Activated CD4-positive, alpha-beta T cell treated with anti-CD3 and anti-CD28 coated beads, Interleukin-10, Interleukin-2, amounts not matched to agents 100 ng/mL and 50 ng/mL, durations not matched to agents 16 hours and 8 hours (primary cell): ENCODE results near the gene MYADML2.
"Not testable (repeated sequence)": the region's sequence is repeated elsewhere in the genome, so short reads cannot be mapped to it uniquely, and the experiment has no call there.

ENCODE experiments used
- DNase-seq: peaks from one replicate; pipeline ENCODE4 v3.0.0-alpha.2; 2020

The MYADML2 gene

DNA sequence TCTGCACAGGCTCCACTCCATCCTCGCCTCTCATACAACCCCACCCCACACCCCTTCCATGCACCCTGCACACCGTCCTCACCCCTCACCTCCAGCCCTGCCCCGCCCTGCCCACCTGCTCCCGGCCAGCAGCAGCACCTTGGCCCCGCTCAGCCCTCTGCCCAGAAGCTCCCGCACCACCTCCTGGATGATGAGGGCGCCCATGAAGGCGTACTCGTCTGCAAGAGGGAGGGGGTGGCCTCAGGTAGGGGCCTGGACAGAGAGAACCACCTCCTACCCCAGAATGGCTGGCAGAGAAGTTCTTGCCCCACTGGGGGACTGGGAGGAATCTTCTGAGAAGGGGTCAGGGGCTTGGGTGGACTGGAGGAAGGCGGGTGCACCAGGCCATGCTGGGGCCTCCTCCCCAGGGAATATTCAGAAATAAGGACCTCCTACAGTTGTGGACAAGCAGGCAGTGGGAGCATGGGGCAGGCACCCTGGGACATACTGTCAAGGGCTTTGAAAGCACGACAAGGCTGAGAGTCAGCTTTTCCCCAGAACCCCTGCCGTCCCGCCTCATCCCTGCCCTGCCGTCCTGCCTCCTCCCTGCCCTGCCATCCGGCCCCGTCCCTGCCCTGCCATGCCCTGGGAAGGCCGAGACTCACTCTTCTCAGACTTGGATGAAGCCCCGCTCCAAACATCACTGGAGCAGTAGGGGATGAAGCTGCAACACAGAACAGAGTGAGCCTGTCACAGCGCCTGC, 10.8 kb upstream of the MYADML2 start:
- DNase-seq, result no peak

DNA sequence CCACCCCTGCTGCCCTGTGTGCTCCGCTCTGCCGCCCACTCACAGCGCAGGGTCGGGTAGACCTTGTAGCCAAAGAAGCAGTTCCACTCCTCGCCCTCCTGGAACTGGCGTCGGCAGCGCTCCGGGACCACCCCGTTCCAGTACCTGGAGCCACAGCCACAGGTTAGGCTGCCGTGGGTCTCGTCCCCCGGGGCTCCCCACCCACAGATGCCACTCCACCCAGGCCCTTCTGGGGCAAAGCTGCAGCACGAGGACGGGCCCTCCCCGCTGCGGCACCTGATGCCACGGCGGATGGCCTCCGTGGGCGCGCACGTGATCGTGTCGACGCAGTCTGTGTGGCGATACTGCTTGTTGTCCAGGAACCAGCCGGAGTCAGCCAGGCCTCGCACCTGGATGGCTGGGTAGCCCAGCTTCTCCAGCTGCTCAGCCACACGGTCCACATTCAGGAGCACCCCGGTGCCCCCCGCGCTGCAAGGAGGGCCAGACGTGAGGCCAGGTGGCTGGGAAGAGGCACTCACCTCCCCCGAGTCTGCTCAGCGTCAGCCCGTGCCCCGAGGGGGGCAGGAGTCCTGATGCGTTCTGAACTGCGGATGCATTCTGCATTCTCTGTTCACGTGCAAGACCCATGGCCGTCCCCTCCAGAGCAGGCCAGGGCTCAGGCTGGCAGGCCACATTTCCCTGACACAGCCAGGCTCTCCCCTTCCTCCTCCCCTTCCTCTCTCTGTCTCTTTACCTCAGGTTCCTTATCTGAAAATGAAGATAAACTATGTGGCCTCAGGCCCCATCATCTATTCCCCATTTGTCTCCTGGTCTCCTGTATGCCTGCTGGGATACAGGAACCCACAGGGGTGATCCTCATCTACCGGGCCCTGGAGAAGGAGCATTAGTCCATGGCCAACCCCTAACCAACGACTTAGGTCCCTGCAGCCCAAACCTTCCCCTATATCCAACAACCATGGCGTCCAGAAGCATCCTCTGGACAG, 9.9 kb upstream of the MYADML2 start:
- DNase-seq, result no peak

DNA sequence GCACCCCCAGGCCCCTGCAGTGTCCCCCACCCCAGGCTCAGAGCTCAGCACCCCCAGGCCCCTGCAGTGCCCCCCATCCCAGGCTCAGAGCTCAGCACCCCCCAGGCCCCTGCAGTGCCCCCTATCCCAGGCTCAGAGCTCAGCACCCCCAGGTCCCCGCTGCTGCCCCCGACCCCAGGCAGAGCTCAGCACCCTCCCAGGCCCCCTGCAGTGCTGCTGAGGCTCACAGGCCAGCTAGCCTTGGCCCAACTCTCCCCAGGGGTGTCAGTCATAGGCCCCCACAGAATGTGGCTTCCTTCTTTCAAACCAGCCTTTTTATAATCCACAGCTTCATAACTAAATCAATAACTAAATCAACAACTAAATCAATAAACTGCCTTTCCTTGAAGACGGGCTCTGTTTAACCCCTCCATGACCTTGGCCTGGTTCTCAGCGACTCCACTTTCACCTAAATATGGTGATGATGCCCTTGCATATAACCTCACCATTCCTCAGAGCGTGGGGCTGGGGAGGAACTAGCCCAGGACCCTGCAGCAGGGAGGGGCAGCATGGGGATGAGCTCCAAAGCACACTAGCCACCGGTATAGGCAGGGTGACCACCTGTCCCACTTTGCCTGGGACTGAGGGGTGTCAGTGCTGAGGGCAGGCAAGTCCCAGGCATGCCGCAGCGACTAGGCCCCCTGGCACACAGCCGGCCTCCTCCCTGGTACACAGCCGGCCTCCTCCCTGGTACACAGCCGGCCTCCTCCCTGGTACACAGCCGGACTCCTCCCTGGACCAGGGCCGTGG, 8.9 kb upstream of the MYADML2 start:
- no peak for DNase-seq

DNA sequence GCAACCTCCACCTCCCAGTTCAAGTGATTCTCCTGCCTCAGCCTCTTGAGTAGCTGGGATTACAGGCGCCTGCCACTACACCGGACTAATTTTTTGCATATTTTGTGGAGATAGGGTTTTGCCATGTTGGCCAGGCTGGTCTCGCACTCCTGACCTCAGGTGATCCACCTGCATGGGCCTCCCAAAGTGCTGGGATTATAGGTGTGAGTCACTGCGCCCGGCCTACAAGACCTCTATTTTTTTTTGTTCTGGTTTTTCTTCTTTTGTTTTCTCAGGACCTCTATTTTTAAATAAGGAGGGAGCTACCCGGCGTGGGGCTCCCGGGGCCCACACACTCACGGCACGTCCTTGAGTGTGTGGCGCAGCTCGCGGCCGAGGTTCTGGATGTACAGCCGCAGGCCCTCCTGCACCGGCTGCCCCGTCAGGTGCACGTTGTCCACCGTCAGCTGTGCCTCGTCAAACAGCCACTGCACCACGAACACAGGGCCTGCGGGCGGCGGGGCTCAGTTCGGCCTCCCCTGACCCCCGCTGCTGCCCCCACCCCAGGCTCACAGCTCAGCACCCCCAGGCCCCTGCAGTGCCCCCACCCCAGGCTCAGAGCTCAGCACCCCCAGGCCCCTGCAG, 8.1 kb upstream of the MYADML2 start:
- no peak for DNase-seq

DNA sequence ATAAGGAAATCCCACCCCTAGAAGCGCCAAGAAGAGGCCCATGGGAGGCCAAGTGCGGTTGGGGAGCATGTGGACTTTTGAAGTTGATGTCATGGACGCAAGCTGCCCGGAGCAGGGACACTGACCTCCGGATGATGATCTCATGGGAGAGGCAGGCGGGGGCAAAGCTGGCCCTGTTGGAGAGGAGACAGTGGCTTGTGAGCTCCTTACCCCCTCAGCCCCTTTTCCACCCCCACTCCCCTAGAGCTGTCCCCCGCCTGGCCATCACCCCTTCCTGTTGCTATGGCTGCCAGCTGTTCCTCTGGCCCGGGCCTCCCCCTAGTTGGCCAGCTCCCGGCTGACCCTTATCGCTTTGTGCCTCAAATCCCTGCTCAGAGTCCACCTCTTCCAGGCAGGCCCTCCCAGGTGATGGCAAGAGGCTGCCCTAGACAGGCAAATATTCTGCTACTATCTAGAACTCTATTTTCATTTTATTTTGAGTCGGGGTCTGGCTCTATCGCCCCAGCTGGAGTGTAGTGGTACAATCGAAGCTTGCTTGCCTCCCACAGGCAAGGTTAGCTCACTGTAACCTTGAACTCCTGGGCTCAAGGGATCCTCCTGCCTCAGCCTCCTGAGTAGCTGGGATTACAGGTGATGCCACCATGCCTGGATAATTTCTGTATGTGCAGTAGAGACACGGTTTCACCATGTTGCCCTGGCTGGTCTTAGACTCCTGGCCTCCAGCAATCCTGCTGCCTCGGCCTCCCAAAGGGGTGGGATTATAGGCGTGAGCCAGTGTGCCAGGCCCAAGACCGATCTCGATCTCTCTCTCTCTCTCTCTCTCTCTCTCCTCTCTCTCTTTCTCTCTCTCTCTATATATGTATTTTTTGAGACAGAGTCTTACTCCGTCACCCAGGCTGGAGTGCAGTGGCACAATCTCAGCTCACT, 7.4 kb upstream of the MYADML2 start:
- DNase-seq, result no peak

DNA sequence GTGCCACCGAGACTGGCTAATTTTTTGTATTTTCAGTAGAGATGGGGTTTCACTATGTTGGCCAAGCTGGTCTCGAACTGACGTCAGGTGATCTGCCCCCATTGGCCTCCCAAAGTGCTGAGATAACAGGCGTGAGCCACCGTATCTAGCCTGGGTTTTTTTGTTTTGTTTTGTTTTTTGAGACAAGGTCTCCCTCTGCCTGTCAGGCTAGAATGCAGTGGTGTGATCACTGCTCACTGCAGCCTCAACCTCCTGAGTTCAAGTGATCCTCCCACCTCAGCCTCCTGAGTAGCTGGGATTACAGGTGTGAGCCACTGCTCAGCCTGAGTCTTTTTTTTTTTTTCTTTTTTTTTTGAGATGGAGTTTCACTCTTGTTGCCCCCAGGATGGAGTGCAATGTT, 6.4 kb upstream of the MYADML2 start:
- DNase-seq, result not testable (repeated sequence)

DNA sequence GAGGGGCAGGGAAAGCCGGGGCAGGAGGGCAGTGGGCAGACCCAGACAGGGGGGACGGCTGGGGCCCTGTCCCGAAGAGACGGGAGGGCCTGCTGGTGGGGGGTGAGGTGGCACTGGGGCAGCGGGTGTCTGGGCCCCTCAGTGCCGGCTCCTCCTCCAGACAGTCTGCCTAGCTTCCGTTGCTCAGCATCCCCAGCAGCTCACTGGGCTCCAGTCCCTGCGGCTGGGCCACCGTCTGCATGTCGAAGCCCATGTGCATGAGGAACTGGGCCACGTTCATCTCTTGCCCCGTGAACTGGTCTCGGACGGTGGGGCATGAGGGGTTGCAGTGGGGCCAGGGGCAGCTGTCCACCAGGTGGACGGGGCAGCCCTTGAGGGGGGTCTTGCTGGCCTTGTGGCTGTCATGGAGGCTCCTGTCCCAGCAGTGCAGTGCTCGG, 5.8 kb upstream of the MYADML2 start:
- DNase-seq, result no peak

DNA sequence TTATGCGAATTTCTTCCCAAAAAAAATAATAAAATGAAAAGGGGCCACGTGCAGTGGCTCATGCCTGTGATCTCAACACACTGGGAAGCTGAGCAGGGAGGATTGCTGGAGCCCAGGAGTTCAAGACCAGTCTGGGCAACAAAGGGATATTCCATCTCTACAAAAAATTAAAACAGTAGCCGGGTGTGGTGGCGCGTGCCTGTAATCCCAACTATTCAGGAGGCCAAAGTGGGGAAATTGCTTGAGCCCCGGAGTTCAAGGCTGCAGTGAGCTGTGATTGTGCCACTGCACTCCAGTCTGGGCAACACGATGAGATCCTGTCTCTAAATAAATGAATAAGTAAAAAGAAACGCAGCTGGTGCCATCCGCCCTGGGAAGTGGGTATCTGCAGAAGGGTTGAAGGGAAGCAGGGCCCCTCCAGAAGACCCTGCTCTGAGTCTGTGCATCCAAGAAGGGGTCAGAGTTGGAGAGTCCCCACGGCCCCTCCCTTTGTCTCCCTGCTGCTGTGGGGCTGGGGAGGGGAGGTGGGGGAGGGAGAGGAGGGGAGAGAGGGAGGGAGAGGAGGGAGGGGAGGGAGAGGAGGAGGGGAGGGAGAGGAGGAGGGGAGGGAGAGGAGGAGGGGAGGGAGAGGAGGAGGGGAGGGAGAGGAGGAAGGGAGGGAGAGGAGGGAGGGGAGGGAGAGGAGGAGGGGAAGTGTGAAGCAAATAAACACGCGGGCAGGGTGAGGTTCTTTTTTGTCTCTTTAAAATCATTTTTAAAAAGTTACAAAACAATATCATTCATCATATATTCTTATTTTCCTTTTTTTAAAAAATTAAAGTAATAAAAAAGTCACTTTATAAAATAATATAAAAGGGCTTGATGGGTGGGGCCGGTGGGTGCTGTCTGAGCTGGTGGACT, 5.0 kb upstream of the MYADML2 start:
- no peak for DNase-seq

DNA sequence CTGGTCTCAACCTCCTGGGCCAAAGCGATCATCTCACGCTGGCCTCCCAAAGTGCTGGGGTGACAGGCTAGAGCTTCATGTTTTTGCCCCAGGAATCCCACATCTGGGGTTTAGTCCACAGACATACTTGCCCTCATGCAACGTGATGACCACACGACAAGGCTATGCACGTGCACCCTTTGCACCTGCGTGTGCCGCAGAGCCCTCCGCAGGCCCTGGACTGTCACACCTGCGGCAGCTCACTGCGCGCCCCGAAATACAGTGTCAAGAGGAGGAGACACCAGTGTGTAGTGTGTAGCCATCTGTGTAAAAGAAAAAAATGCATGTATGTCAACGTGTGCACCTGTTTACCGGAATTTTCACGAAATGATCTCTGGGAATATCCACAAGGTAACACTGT, 3.5 kb upstream of the MYADML2 start:
- DNase-seq, result no peak

DNA sequence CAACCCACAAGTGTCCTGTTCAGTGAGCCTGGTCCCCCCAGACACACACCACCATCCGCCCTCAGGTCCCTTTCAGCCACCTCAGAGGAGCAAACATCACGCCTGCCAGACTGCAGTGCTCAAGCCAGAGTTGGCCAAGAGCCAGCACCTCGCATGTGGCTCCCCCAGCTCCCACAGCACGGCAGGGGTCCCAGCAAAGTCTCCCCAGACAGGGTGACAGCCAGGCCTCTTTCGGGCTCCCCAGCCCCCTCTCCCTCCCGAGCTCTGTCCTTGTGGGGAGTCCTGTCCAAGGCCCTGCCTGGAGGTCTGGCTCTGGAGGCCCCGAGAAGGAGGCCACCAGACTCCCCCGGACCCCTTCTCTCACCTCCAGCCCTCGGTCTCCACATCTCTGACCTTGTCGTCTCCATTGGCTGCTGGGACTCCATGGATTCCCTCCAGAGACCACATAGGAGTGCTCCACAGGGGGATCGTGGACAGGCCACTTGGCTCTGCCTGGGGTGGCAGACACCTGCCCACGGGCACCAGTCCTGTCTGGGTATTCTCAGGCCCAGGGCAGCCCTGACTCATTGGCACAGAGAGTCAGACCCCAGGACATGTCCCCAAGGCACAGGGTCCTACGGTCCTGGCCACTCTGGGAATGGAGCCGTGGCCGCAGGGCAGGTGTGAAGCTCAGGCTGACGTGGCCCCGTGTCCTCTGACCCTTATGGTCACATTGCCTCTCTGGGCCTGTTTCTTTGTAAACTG, 1.8 kb upstream of the MYADML2 start:
- DNase-seq, result no peak

DNA sequence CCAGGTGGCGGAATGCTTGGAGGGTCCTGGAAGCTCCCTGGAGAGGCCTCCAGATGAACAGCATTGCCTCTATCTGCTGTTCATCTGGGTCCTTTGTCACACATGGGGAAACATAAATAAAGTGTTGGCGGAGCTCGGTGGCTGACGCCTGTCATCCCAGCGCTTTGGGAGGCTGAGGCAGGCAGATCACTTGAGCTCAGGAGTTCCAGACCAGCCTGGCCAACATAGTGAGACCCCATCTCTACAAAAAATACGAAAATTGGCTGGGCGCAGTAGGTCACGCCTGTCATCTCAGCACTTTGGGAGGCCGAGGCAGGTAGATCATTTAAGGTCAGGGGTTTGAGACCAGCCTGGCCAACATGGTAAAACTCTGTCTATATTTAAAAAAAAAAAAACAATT, 2.2 kb downstream of the MYADML2 start:
- DNase-seq, result no peak

DNA sequence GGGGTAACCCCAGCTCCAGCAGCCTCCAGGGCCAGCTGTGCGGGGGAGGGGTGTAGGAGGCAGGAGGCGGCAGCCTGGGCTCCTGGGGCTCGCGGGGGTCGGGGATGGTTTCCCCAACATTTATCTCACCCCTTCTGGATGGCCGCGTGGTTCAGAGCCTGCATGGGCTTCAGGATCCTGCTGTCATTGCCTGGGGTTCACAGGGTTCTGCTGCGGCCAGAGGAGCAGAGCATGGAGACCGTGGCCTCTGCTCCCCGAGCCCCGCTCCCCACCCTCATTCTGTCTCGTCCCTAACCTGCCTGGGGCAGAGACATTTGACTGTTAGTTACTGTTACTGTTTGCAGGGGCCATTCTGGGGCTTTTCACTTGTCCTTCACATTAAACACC, 4.9 kb downstream of the MYADML2 start:
- DNase-seq, result no peak

DNA sequence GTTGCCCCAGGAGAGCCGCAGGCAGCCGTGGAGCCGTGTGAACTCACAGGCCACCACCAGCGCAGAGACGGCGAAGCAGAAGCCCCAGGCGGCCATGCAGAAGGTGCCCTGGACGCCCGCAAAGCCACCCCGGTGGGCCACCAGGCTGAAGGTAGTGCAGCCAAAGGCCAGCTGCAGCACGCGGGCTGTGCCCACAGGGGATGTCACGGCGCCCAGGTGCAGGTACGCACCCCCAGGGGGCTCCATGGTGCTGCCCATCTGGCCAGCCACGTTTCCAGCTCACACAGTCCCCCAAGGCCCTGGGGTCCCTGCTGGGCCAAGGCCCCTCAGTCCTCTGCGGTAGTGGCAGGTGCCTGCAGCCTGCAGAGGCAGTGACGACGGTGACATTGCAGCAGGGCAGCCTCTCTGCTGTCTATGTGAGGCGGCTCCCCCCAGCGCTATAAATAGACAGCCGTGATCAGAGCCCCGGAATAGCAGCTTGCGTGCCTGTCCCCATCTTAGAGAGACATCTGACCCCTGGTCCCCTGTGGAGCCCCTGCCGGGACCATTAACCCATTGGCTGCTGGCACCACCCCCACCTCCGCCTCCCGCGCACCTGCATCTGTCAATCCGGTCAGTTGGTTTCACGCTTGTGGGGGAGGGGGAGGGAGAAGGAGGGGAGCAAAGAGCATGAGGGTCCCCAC, 5.4 kb downstream of the MYADML2 start:
- no peak for DNase-seq

DNA sequence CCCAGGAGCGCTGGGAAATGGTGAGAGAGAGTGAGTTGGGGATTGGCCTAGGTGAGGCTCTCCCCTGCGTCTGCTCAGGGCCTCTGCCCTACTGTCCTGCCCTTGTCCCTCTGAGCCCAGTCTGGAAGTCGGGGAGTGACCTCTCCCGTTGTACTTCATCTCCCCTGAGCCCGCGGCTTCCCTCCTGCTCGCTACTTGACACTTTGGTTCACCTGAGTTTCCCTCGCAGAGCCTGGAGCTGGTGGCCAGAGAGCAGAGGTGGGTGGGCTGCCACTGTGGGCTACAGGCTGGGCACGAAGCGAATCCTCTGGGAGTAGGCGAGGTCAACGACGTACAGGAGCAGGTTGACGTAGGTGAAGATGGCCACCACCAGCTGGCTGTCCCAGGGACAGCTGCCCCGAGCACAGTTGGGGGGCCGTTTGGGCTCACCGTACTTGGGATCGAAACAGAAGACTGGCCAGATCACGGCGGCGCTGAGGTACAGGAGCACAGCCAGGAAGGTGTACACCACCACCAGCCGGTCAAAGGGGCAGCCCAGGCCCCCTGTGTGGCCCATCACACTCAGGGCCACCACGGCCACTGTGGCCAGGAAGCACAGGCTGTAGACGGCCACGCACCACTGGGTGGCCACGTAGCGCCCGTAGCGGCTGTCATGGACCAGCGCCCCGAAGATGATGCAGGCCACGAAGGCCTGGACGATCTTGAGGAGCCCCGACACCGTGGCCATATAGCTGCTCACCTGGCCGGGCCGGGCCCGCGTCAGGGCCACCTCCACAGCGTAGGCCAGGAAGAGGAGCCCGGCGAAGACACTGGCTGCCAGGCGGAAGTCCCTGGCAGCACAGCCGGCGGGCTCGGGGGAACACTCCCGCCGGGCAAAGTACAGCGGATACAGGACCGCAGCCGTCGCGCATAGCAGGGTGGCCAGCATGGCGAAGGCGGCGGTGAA, 6.2 kb downstream of the MYADML2 start:
- no peak for DNase-seq

DNA sequence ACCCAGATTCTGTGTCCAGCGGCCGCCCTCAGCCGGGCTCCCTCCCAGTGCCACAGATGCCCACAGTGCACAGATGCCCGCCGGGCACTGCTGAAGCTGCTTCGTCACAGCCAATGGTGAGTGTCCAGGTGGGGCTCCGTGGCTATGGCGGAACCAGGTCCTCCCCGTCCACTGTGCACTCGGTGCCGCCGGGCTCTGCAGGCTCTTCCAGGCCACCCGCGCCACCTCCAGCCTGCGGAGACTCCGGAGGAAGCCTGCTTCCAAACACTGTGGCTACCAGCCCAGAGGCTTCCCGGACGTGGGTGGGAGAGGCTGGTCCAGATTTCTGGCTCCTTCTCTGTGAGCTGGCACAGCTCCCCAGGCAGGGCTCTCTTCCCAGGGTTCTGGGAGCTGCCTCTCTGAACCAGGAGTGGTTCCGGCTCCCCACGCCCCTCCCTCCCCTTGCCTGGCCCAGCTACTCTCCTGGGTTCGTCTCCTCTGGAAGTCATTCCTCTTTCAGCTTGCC, 7.1 kb downstream of the MYADML2 start:
- DNase-seq, result no peak

DNA sequence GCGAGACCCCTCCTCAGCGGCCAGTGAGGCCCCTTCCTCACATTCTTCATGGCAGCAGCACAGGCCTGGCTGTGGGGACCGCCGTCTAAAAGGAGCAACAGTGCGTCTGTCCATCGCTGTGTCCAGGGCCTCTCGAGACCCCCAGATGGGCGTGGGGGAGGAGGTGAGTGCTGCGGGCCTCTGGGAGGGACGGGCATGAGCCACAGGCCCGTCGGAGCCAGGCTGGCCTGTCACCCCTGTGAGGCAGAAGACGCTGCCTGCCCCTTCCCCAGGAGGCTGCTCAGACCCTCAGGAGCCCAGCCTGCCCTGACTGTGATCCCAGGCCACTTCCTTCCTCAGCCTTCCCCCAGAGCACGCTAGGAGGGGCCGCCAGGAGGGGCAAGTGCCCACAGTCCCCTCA, 7.8 kb downstream of the MYADML2 start:
- no peak for DNase-seq

DNA sequence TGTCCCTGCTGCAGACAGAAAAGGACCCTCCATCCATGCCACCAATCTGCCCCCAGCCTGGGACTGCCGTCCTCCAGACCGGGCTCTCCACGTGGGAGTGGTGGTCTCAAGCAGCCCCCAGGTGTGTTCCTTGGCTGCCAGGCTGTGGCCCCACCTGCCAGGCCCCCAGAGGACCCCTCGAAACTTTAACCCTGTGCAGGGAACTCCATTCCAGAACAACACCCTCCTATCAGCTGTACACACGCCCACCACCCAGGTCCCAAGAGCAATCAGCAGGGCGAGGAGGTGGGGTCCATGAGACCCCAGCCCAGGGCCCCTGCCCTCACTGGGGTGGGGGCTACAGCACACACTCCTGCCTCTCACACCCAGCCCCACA, 11.3 kb downstream of the MYADML2 start:
- DNase-seq, result no peak
